Ramos (cell line): ENCODE results near the gene SUFU.

Experiments used
- in situ Hi-C: fragments of 300-500 bp; cut with MboI; formaldehyde crosslinking; loops from one replicate; pipeline ENCODE4 v1.14.3; 2022; ENCODE audit warnings: low sequenced_read_pairs; ENCODE audit not compliant: unreplicated experiment

SUFU gene

DNA sequence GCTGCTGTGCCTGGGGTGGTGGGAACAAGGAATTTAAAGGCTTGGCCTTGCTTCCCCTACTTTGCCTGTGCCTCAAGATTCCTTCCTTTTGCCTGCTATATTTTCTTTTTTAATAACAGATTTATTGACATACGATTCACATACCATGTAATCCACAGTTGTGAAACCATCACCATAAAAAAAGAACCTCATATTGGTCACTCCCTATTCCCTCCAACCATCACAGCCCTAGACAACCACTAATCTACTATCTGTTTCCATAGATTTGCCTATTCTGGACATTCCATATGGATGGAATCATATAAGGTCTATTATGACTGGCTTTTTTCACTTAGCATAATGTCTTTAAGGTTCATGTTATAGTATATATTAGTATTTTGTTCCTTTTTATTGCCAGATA lies 81.3 kb downstream of the SUFU start:
- in situ Hi-C loops, result loop anchor here (10.0 kb wide), 2 partner anchors 190 to 360 kb away; partner anchors contain the start of genes ELOVL3 and NFKB2

DNA sequence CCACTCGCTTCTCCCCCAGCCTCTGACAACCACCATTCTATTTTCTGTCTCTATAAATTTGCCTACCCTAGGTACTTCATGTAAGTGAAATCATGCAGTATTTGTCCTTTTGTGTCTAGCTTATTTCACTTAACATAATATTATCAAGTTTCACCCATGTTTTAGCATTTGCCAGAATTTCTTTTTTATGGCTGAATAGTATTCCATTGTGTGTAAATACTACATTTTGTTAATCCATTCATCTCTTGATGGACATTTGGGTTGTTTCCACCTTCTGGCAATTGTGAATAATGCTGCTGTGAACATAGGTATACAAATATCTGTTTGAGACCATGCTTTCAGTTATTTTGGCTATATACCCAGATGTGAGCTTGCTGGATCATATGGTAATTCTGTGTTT lies 83.1 kb downstream of the SUFU start:
- in situ Hi-C loops, result loop anchor here (10.0 kb wide), 2 partner anchors 192 to 362 kb away; partner anchors contain the start of genes ELOVL3 and NFKB2

DNA sequence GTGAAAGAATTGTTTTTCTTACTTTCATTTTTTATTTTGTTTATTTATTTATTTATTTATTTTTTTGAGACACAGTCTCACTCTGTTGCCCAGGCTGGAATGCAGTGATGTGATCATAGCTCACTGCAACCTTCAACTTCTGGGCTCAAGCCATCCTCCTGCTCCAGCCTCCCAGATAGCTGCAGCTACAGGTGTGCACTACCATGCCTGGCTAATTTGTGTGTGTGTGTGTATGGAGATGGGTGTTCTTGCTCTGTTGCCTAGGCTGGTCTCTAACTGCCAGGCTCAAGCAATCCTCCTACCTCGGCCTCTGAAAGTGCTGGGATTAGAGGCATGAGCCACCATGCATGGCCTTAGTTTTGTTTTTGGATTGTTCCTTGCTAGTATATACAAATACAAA lies 85.1 kb downstream of the SUFU start:
- in situ Hi-C loops, result loop anchor here (10.0 kb wide), 2 partner anchors 194 to 364 kb away; partner anchors contain the start of genes ELOVL3 and NFKB2

DNA sequence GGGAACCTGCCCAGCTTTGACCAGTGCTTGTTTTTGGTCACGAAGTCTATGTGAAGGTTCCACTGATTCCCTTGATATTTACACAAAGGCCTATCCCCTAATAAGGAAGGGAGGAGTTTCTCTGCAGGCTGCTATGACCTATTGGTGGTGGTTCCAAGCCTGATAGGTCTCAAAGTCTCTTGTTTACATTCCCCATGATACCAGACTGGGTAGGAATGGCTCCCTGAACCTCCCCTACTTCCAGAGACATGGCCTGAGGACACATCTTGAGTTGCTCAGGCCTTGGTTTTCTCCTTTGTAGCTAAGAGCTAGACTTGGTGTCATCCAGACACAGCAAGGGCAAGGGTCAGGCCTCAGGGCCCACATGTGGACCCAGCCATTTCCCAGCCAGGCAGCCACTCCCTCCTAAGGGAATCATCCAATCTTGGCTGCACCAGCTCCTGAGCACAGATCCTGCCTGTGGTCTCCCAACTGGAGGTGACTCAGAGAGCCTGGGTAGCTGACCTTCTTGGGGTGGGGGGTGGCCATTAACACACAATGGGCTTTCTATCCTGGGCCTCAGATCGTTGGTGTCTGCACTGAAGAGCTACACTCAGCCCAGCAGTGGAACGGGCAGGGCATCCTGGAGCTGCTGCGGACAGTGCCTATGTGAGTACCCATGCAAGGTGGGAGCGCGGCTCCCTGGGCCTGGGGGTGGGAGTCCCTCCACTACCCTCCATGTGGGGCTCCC lies 89.5 kb downstream of the SUFU start:
- in situ Hi-C loops, result no loop called here

DNA sequence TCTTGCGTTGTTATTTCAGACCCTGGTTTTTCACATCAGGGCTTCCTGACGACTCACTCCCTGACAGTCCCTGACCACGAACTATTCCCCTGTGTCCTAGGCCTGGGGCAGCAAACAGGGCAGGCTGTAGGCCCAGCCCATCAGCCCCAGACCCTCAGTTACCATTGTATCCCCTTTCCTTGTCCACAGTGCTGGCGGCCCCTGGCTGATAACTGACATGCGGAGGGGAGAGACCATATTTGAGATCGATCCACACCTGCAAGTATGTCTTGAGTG lies 90.0 kb downstream of the SUFU start:
- in situ Hi-C loops, result no loop called here

DNA sequence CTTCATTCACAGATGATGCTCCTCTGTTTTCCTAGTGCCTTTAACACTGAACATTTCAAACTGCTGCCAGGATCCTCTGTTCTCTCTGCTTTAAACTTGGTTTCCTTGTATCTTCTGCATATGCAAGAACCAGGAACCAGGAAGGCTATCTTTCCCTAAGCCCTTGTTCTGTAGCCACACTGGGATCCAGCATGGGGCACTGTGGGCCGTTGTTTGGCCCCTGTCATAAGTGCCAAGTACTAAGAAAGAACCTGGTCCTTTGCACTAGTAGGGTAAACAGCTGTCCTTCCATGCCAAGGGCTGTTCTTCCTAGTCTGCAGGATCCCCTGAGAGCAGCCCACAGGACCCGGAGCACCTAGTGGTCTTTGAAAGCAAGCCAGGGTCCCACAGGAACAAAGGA lies 91.5 kb downstream of the SUFU start:
- in situ Hi-C loops, result no loop called here

DNA sequence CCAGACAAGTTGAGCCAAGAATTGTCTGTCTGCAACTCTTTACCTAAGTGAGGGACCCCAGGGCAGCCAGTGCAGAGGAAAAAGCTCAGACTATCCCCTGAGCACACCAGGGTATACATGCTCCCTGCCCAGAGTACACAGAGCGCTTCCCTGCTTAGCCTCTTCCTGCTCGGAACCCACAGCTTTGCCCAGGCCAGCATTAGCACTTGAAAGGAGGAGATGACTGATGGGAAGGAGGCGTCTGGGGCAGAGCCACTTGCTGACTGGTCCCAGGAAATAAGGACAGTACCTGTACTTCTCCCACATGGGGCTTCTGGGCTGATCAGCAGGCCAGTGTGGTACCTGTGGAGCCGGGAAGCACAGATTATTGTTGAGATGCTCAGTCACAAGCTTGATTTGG lies 92.1 kb downstream of the SUFU start:
- in situ Hi-C loops, result no loop called here

DNA sequence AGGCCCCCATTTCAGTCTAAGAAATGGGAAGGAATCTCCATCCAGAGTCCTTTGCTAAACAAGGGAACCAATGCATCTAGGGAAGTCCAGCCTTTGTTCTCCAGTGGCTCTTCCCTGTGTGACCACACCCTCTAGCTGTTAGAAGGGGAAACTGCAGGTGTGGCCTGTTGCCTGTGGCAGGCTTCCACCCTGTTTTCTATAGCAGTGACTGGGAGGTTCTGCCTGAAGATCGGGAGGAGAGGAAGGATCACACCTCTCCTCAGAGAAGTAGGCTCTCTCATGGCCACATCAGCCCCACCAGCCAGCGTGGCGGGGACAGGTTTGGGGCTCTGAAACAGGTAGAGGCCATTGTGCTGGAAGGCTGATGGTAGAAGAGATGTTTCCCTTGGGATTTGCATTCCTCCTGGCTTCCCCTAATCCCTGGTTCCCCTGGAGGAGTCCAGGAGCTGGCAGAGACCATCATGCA lies 92.8 kb downstream of the SUFU start:
- in situ Hi-C loops, result no loop called here

DNA sequence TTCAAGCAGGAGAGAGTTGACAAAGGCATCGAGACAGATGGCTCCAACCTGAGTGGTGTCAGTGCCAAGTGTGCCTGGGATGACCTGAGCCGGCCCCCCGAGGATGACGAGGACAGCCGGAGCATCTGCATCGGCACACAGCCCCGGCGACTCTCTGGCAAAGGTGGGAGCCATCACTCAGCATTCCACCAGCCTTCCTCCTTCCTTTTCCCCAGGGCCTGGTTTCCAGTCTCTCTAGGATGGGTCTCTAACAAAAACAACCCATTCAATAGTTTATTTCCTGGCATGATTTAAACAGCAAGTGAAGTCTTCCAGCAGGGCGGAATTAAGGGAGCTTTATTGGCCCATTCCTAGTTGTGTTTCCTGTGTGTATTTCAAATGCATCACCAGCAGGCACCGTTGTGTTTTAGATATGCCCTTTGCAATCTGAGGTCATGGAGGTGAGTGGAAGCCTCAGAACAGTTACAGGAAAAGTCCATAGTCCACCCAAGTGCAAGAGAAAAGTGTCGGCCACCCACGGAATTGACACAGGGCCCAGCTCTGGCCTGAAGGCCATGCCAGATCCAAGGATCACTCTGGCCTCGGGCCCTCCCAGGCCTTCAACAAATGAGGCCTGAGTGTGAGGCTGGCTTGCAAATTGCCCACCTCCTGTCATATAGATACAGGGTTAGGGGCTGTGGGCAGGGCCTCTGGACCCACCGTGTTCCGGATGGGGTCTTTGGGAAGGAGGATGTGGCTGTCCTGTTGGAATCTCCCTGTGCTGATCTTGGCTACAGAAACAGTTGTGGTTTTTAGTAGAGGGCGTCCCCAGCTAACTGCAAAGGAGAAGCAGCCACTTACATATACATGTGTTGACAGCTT lies 93.6 kb downstream of the SUFU start:
- in situ Hi-C loops, result no loop called here

DNA sequence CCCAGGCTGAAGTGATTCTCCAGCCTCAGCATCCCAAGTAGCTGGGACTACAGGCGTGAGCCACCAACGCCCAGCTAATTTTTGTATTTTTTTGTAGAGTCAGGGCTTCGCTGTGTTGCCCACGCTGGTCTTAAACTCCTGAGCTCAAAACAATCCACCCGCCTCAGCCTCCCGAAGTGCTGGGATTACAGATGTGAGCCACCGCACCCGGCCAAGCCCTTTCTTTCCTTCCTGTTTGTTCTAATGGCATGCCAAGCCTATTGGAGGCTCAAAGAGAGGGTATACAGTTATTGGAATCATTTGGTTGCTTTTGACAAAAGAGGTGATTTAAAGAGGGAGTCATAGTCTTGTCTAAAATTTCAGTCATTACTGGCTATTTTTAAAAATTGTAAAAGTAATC lies 94.5 kb downstream of the SUFU start:
- in situ Hi-C loops, result no loop called here

DNA sequence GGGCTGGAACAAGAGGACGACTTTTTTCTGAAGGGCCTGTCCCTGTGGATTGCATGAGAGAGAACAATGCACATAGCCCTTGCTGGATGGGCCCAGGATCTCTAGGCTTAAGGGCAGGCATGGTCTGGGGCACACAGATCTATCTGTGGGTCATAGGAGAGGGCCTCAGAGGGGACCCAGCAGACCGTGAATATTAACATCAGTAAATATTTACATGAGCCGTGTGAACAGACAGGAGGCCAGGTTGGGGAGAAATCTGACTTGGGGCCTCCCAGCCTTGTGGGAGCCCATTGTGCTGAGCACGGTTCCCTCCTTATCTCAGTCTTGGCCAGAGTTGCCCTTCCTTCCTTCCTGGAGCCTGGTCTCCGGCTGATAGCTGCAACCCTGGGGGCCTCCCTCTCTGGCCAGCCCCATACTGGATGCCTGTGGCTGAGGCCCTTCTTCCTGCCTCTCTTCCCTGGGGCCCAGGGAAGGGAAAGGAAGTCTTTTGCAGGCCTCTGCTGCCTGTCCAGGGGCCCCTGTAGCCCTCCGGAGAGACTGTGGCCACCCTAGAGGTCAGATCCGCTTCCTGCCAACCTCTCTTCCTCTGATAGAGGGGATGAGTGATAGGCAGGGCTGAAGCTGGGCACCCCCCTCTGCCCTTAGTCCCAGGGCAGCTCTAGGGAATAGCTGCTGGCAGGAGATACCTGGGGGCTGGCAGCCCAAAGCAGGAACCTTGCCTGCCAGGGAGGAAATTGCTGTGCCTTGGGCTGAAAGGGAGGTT lies 96.0 kb downstream of the SUFU start:
- in situ Hi-C loops, result no loop called here

DNA sequence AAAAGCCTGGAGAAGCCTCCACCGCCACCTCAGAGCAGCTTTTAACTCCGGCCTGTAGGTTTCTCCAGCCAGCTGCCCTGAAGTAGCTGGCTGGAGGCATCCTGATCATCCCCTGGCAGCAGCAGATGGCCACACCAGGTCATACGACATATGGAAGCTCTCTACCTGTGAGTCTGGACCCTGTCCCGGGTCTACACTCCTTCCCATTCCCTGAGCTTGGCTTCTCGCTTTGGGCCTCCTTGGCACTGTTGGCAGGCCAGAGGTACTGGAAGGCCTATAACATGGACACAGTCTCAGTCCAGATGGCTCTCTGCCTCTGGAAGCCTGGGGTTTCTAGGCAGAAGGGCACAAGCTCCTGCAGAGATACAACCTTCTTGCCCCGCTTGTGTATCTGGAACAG lies 97.0 kb downstream of the SUFU start:
- in situ Hi-C loops, result no loop called here

DNA sequence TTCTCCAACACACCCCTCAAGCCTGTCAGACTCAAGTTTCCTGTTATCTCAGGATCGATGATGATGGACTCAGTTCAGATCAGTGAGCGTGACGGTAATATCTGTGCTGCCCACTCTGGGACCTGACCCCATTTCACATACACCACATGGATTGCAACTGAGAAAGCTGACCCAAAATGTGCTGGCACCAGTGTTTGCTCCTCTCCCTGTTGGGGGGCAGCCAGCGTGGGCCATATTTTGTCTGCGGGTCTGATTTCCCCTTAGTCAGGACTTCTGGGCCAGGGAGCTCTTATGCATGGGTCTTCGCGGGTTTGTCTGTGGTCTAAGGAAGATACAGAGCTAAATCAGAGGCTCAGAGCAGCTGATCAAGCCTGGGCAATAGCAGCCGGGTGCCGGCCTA lies 97.9 kb downstream of the SUFU start:
- in situ Hi-C loops, result no loop called here

DNA sequence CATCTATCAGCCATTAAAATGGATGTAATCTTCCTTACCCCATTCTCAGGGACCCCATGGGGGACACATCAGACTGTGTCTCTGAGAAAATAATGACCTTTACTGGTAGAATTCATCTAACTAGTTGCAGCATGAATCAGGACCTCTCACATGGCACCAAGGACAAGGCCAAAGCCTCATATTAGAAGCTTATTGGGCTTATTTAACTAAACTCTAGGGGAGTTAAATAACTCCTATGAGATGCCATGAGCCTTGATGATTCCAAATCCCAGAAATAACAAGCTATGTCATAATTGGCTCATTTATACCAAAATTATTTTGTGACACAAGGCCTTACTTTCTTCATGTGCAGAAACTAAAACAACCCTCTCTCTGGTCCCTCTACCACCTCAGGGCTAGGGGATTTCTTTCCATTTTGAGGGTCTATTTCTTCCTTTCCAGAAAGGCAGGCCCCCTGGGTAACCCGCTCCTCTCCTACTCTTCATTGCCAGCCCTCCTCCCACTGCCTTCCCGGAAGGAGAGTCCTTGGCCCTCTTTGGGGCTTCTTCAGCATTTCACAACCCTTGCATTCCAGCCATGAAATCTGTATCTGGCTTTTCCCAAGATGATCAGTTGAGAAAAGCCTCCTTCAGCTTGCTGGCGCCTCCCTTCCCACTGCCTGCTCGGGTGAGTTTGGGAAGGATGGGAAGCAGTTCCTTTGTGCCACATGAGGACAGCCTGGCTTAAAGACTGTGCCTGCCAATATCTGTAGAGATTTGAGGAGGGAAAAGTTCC lies 98.7 kb downstream of the SUFU start:
- in situ Hi-C loops, result no loop called here

DNA sequence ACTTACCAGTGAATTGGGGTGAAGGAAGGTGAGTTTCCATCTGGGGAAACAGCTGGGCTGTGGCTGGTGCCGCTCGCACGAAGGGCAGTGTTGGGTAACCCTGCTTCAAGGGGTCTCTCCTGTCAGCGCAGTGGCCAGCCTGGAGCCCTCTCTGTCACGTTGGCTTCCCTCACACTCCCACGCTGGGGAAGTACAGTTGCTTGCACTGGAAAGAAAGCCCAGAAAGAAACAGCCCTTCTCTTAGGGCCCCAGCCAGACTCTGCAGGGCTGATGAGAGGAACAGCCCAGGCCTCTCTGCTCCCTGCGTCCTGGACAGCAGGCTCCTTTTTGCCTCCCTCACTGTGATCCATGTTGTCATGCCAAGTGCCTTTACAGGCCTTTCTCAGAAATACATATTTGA lies 100.2 kb downstream of the SUFU start:
- in situ Hi-C loops, result no loop called here

DNA sequence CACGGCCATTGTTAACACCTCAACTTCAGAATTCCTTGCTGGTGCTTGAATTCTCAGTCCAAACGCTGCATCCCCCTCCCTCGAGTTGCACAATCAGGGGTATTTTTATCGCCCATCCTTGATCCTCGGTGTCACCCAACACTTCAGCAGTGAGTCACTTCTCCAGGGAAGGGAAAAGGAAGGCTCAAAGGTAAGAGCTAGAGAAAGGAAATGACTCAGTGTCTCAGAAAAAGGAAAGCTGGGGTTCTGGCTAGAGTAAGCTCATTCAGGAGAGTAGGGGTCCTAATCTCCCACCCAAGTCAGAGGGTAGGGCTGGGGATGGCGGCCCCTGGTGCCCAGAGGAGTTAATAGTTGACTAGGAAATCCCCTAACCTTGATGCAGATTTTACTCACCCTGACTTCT lies 100.7 kb downstream of the SUFU start:
- in situ Hi-C loops, result no loop called here

DNA sequence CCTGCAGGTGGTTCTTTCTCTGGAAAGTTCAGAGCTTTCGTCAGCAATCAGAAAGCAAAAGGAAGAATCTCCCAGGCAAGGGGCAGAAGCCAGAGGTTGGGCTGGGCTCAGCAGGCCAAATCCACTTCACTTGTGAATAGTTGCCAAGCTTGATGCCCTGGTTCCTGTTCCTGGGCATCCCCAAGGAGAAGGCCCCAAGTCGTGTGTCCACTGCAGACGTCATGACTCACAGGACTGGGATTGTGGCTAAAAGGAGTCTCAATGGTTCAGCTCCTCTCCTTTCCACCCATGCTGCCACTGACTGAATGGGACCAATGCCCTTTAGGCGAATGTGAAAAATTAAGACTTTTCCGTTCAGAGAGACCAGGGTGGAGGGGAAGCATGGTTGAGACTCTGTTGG lies 101.9 kb downstream of the SUFU start:
- in situ Hi-C loops, result no loop called here

DNA sequence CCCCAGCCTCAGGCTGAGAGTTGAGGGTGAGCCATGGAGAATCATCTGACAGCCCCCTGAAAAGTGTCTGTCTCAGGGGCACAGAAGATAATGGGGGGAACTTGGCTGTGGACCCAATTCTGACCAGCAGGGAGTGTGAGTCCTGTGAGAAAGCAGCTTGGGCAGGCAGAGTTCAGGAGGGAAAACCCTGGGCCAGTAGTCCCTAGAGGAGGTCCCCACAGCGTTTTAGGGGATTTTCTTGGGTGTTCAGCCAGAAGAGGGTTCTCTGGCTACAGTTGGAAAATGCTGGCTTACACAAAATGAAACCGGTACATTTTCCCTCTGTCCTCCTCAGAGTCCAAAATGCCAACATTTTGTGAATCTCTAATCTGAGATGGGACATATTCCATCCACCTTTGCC lies 104.7 kb downstream of the SUFU start:
- in situ Hi-C loops, result no loop called here

DNA sequence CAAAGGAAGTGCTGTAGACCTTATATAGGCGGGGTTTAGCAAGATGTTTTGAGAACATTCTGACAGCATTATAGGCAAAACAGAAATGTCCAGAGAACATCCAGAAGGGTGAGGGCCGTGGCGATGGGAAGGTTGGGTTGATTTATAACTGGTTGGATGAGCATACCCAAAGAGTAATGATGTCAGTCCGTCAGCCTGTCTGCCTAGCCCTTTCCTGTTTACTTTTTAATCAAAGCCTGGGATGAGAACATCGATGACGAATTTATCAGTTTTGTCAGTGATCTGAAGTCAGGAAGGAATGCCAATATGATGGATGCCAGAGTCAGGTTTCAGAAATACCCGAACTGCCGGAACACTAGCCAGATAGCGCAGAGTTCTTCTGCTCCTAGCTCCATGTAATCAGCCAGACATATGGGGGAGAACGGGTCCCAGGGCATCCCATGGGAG lies 106.7 kb downstream of the SUFU start:
- in situ Hi-C loops, result no loop called here

DNA sequence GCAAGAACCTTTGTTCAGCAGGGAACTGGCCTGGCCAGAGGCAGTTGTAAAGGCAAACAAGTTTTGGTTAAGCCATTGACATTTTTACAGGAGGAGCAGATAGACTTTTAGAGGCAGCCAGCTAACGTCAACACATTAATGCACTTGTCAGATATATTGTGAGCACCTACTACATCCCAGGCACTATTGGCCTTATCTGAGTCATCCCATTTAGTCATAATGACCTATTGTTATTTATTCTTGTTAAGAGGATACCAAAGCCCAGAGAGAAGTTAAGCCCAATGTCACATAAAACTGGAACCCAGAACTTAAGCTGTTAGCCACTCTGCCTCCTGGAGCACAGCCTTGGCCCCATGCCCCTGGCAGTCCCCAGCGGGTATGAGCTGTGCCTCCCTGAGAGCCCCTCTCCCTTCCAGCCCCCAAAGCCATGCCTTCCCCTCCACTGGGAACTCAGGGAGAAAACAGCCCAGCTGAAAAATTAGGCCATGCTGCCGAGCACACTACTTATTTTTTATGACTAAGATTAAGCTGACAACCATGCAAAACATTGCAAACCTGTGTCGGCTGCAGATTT lies 107.8 kb downstream of the SUFU start:
- in situ Hi-C loops, result no loop called here
